HG02852 (cell line): Measurements from ENCODE around the gene FADS2.
A peak's percentile ranks its signal among the peaks of the same experiment; 100 is the strongest.

Experiments used
- ATAC-seq: cut with Tn5 transposase; IDR thresholded peaks from one replicate; pipeline ENCODE4 v1.9.1; 2021; ENCODE audit warnings: mild to moderate bottlenecking, moderate library complexity; ENCODE audit not compliant: unreplicated experiment

The FADS2 gene

DNA sequence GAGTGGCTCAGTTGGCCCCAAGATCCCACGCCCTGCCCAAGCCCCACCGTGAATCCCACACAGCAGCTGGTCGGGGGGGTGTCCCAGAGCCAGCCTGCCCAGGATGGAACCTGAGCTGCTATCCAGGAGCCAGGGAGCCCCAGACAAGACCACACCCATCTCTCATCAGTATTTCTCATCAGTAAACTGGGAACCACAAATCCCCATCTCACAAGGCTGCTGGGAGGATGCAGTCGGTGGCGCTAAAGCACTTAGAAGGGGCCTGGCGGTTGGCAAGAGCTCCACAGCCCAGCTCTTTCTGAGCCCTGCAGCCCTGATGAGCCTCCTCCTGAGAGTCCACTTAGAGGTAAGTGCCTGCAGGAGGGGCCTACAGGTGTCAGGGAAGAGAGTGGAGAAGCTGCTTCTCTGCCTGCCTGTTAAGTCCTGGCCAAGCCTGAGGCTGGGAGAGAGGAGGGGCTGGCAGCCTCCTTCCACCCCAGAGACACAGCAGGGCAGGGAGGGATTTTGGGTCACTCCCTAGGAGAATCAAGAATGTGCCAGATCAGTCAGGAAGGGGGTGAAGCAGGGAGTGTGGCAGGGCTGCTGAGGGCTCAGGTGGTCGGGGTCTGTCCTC, 57.2 kb downstream of the FADS2 start:
- no peak for ATAC-seq

DNA sequence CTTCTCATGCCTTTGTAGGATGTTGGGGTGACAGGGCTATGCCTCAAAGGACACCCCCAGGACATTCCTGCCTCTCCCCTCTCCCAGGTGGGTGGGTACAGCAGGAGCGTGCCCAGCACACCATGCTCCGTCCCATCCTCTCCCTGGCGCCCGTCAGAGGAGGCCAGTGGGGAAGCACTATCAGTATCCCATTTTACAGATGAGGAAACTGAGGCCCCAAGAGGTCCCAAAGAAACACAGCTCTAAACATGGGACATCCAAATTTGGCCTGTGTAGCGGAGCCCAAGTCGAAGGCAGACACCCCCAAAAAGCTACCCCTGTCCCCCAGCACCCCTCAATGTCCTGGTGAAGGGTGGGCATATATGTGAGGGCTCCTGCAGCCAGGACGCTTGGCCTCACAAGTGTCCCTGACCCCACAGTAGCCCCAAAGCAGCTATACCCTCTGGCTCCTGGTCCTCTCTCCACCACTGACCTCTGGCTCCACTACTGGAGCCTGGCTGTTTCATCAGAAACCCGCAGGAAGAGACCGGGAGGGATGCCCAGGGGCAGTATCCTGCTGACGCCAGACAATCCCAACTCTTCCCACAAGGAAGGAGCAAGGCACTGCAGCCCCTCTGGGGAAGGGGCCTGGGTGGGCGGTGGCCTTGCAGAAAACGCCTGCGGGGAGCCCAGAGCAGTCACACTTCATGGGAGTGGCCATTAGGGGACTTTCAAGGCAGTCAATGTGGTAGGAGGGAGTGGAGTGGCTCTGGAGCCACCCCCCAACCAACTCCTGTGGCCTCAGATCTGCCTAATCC, 57.9 kb downstream of the FADS2 start:
- ATAC-seq: no peak

GRCh38 chr11:61886643-61887042, 58.5 kb downstream of the FADS2 start:
- ATAC-seq: no peak

- no peak for ATAC-seq
Observed at GRCh38 chr11:61887839-61888494, 59.9 kb downstream of the FADS2 start.

- ATAC-seq: no peak
Observed at GRCh38 chr11:61888590-61888989, 60.5 kb downstream of the FADS2 start.

- ATAC-seq: no peak
Observed at GRCh38 chr11:61889831-61890230, 61.7 kb downstream of the FADS2 start.

DNA sequence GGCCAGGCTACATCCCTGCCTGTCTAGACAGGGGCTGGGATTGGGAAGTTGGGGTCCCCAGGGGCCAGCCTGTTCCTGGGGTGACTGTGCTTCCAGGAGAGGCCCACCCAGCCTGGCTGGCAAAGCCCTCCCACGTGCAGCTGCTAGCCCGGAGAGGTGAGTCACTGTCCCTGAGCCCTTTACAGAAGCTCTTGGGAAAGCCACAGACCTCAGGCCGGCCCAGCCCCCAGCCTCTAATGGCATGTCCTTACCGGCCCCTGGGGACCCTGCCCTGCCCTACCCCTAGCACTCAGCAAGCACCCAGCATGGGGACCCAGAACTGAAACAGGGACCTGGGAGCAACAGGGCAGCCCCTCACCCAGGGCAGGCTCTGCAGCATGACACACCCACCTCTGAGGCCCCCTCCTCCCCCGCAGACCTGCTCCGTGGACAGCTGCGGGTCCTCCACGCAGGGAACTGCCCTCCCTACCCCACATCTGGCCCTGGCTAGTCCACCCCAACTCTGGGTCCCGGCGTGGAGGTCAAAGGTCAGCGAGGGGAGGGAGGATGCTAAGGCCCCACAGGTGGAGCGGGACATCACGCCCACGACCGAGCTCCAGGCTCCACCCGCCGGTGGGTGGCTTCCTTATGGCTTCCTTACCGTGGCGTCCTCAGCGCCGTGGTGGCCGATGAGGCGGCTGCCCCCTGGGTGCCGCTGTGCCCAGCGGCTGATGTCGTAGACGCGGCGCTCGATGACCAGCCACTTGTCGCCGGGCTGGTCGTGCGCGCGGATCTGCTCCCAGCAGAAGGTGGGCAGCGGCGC, 62.6 kb downstream of the FADS2 start:
- peak; percentile 26 for ATAC-seq

- peak; percentile 60 for ATAC-seq
Observed at GRCh38 chr11:61891331-61892084, 63.4 kb downstream of the FADS2 start, which contains the start of gene FADS3. Gene FADS3 (minus strand): TSS chr11:61891545. CDS start chr11:61891381, 164 bp downstream.

DNA sequence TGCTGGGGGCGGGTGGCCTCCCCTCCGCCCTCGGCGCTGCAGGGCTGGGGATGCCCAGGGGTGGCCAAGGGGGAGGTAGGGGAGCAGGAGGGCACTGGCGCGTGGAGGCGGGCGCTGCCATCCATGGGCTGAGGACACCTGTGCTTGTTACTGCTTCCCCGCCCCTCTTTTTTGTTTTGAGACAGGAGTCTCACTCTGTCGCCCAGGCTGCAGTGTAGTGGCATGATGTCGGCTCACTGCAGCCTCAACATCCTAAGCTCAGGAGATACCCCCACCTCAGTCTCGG, 63.9 kb downstream of the FADS2 start:
- ATAC-seq: no peak

DNA sequence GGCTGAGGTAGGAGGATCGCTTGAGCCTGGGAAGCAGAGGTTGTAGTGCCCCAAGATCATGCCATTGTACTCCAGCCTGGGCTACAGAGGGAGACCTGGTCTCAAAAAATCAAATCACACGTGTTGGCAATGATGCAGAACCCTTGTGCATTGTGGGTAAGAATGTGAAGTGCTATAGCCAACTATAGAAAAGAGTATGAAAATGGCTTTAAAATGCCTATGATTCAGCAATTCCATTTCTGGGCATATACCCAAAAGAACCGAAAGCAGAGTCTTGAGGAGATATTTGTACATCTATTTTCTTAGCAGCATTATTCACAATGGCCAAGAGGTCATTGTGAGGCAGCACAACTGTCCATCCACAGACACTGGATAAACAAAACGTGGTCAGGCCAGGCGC, 65.9 kb downstream of the FADS2 start:
- ATAC-seq: no peak

GRCh38 chr11:61895046-61895717, 67.1 kb downstream of the FADS2 start:
- ATAC-seq: no peak

DNA sequence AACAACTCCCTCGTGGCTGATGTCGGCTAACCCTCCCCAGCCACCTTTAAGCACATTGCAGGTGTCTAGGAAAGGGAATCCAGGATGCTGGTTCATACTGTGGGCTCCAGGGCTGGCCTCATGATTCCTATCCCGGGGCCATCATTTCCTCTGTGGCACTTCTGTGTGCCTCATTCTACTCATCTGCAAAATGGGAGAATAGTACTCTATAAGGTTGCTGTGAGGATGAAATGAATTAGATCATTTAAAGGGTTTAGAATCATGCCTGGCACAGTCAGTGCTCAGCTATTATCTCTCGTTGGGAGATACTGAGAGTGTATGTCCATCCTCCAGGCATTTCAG, 67.6 kb downstream of the FADS2 start:
- no peak for ATAC-seq

GRCh38 chr11:61896665-61897386, 68.7 kb downstream of the FADS2 start:
- ATAC-seq: no peak

DNA sequence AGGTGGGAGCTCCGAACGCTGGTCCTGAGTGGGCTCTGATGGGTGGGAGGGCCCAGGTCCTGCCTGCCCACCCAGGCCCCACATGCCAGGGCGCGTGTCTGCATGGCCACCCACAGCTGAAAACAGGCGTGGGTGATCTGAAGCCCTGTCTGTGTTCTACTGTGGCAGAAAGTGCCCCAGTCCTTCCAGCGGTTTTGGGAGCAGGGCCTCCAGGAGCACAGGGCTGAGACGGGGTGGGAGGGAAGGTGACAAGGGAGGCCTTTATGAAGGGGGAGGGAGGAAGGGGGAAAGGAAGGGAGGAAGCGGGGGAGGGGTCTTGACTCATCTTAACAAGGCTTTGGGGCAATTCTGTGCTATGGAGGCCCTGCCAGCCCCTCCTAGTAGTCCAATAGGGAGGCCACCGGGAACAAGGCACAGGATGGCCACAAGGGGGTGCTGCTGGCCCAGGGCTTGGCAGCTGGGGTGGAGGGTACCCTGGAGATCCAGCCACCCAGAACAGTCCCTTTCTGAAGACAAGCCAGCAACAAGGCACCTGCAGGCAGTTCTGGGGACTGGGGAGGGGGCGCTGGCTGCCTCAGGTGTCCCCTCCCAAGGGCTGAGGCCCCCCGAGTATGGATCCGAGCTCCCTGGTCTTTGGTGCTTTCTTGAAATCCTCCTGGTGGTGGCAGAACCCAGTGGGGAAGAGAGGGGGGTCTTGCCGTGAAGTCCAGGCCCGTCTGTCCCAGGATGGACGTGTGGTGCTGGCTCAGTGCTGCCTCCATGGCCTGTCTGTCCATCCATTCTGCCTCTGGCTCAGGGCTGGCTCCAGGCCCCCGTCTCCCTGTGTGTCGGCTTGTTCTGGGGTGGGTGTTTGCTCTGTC, 69.5 kb downstream of the FADS2 start:
- no peak for ATAC-seq

DNA sequence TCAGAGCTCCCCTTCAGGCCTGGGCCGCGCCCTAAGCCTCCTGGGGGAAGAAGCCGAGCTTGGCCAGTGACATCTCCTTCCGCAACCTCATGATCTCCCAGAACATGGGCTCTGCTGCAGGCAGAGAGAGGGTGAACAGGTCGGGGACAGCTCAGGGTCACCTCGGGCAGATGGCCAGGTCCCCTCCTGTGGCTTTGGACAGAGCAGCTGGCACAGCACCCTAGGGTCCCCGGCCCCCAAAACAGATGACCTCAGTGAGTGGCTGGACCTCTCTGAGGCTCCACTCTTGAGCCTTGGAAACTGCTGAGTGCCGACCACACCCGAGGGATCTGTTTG, 70.1 kb downstream of the FADS2 start:
- ATAC-seq: no peak

GRCh38 chr11:61899146-61899841, 71.2 kb downstream of the FADS2 start:
- peak; percentile 73 for ATAC-seq

DNA sequence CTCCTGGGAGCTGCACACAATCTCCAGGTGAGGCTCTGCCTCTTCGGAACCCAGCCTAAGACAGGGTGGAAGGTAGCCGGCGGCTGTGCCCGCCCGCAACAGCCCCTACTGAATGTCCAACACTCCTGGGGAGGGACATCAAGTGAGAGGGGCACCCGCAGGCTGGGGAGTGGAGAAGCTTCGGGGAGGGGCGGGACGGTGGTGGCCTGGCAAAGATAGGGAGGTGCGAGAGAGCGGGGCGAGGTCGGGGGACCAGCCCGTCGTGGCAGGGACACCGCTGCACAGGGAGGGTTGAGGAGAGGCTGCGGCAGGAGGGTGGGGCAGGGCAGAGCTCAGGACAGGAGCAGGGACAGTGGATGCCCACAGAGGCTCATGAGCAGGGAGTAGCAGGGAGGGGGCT, 72.2 kb downstream of the FADS2 start:
- ATAC-seq: no peak

DNA sequence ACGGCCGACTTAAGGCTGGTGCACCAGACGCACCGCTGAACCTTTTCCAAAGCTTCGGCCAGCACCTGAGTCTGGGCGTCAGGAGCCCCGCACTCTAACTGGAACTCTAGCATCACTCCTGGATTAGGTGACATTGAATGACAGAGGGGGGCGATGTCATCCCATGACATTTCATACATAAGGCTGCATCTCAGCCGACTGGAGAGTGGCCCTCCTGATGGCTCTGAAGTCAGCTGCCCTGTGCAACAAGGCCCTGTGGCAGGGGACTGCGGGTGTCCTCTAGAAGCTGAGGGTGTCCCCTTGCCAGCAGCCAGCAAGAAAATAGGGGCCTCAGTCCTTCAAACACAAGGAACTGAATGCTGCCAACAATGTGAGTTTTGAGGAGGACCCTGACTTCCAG, 73.3 kb downstream of the FADS2 start:
- no peak for ATAC-seq
